ENCODE measurements around the gene SMIM23.

DNA sequence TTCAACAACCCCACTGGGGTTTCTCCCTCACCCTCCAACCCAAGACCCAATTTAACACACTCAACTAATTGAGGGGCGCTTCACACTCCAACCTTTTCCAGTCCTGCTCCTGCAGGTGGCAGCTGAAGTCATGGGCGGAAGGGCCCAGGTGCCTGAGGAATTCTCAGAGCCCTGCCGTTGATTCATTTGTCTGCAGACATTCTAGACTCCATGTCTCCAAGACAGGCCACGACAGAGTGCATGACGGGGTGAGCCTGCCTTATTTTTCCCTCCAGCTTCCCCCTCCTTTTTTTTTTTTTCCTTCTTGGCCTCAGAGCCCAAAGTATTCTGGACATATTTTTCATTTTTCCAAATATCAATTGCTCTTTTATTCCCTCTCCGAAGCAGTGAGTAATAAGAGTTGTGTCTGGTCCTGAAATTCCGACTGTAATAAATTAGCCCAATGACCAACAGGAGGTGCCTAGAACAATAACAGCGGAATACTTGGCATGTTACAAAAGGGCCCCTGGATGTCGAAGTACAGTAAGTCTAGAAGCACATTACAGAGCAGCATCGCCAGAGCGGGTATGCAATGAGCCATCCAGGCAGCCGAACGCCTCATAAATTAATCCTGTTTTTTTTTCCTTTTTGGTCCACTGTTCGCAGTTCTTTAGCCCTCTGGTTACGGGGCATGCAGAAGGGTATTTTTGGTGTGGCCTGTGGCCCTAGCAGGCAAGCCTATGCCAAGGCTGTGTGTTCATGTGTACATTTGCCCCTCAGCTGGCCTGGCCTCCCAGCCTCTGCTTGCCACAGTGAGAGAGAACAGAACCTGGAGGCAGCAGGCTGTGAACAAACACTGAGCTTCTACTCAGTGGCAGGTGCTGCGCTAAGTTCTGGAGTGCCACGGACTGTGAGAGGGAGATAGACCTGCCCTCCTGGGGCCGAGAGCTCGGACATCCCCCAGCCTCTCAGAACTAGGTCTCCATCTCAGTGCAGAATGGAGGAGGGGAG, 8.6 kb upstream of the SMIM23 start:
- TF ChIP-seq, protein P1, sequence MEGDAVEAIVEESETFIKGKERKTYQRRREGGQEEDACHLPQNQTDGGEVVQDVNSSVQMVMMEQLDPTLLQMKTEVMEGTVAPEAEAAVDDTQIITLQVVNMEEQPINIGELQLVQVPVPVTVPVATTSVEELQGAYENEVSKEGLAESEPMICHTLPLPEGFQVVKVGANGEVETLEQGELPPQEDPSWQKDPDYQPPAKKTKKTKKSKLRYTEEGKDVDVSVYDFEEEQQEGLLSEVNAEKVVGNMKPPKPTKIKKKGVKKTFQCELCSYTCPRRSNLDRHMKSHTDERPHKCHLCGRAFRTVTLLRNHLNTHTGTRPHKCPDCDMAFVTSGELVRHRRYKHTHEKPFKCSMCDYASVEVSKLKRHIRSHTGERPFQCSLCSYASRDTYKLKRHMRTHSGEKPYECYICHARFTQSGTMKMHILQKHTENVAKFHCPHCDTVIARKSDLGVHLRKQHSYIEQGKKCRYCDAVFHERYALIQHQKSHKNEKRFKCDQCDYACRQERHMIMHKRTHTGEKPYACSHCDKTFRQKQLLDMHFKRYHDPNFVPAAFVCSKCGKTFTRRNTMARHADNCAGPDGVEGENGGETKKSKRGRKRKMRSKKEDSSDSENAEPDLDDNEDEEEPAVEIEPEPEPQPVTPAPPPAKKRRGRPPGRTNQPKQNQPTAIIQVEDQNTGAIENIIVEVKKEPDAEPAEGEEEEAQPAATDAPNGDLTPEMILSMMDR (conservative IDR thresholded peaks at IDR 0.05) = no peak
- TF ChIP-seq EZH2 (IDR thresholded peaks at IDR 0.05; ENCODE audit: low read depth) = no peak
